IMR-90 (cell line): ENCODE results near the gene SLC25A22. TPM values are rescaled to one million over a fixed set of nuclear protein-coding genes. Genes with fewer than 3 reads are reported as not detected.
A peak's percentile ranks its signal among the peaks of the same experiment; 100 is the strongest.

Source experiments
- ATAC-seq: fragments of 200-7000 bp; cut with Tn5 transposase; 2 replicates; pipeline ENCODE4 v1.9.1; 2020; ENCODE audit warnings: low read depth, mild to moderate bottlenecking, moderate library complexity
- BruUV-seq: library from RNA; stranded (reverse); fragments of 400-500 nt; replicated peaks from 2 replicates; lab custom pipeline; 2021; lab: Mats Ljungman, UMichigan
- CTCF ChIA-PET: fragments of 300-600 bp; formaldehyde crosslinking; extraction: SDS; loops from one replicate; lab custom pipeline; 2021; ENCODE audit warnings: antibody characterized with exemption; lab: Yijun Ruan, JAX
- POLR2A ChIA-PET: fragments of 300-600 bp; sonication (Branson Sonifier 250); formaldehyde crosslinking; loops from one replicate; lab custom pipeline; 2022; ENCODE audit warnings: antibody characterized with exemption; ENCODE audit not compliant: unreplicated experiment; lab: Charles Lee
- DNase-seq: peaks from one replicate; pipeline ENCODE4 v3.0.0; 2013
- H2AFZ ChIP-seq: replicated peaks from 2 replicates; pipeline ENCODE3; 2013; ENCODE audit warnings: low read length, mild to moderate bottlenecking; ENCODE audit not compliant: poor library complexity
- H2AK5ac ChIP-seq: 2 replicates; pipeline ENCODE4 v1.6.1; 2013; ENCODE audit warnings: low read depth, low read length, inconsistent platforms
- H2AK9ac ChIP-seq: replicated peaks from 2 replicates; pipeline ENCODE3; 2013; ENCODE audit warnings: mild to moderate bottlenecking, low read depth, low read length, moderate library complexity; ENCODE audit not compliant: poor library complexity
- H2BK120ac ChIP-seq: 2 replicates; pipeline ENCODE4 v1.6.1; 2013; ENCODE audit warnings: low read depth, low read length, inconsistent platforms
- H2BK15ac ChIP-seq: 3 replicates; pipeline ENCODE4 v1.6.1; 2013; ENCODE audit warnings: low read depth, low read length, inconsistent platforms
- H2BK20ac ChIP-seq: 2 replicates; pipeline ENCODE4 v1.6.1; 2013; ENCODE audit warnings: low read depth, mild to moderate bottlenecking, inconsistent platforms, low read length, moderate library complexity
- H2BK5ac ChIP-seq: 2 replicates; pipeline ENCODE4 v1.6.1; 2013; ENCODE audit warnings: mild to moderate bottlenecking, low read depth, low read length, inconsistent platforms; ENCODE audit not compliant: poor library complexity, severe bottlenecking
- H3K14ac ChIP-seq: replicated peaks from 2 replicates; pipeline ENCODE4 v1.6.1; 2013; ENCODE audit warnings: low read depth, low read length, inconsistent platforms
- H3K18ac ChIP-seq: 2 replicates; pipeline ENCODE4 v1.6.1; 2013; ENCODE audit warnings: low read depth, low read length, control low read depth
- H3K23ac ChIP-seq: 2 replicates; pipeline ENCODE4 v1.6.1; 2013; ENCODE audit warnings: low read depth, low read length, inconsistent platforms
- H3K27ac ChIP-seq: 2 replicates; pipeline ENCODE4 v1.5.1; 2013; ENCODE audit warnings: mild to moderate bottlenecking, control low read depth, low read length; ENCODE audit not compliant: insufficient read depth
- H3K27me3 ChIP-seq: 2 replicates; pipeline ENCODE4 v1.6.1; 2013; ENCODE audit warnings: low read length; ENCODE audit not compliant: control insufficient read depth, insufficient read depth
- H3K36me3 ChIP-seq: 2 replicates; pipeline ENCODE4 v1.6.1; 2013; ENCODE audit warnings: low read length, mixed read lengths; ENCODE audit not compliant: control insufficient read depth, insufficient read depth
- H3K4ac ChIP-seq: 2 replicates; pipeline ENCODE4 v1.6.1; 2013; ENCODE audit warnings: low read depth, low read length, inconsistent platforms
- H3K4me1 ChIP-seq: 2 replicates; pipeline ENCODE4 v1.6.1; 2013; ENCODE audit warnings: low read length, mixed read lengths; ENCODE audit not compliant: control insufficient read depth, insufficient read depth
- H3K4me2 ChIP-seq: 2 replicates; pipeline ENCODE4 v1.6.1; 2013; ENCODE audit warnings: low read depth, mild to moderate bottlenecking, control low read depth, low read length, moderate library complexity
- H3K4me3 ChIP-seq: 2 replicates; pipeline ENCODE4 v1.5.1; 2013; ENCODE audit warnings: low read depth, mild to moderate bottlenecking, control low read depth, low read length, moderate library complexity; ENCODE audit not compliant: insufficient read depth
- H3K56ac ChIP-seq: 2 replicates; pipeline ENCODE4 v1.6.1; 2013; ENCODE audit warnings: low read length, inconsistent platforms; ENCODE audit not compliant: insufficient read depth; ENCODE audit errors: extremely low read depth
- H3K79me1 ChIP-seq, 2 experiments: 2 replicates each; pipeline ENCODE4 v1.6.1; 2013; ENCODE audit warnings: low read length in 2 of 2, inconsistent platforms in 1 of 2, low read depth in 1 of 2
- H3K9ac ChIP-seq: 2 replicates; pipeline ENCODE4 v1.6.1; 2013; ENCODE audit warnings: low read depth, low read length, control low read depth
- H3K9me1 ChIP-seq: 2 replicates; pipeline ENCODE4 v1.6.1; 2013; ENCODE audit warnings: low read length, inconsistent platforms; ENCODE audit not compliant: insufficient read depth
- H3K9me3 ChIP-seq: 2 replicates; pipeline ENCODE4 v1.6.1; 2013; ENCODE audit warnings: low read length; ENCODE audit not compliant: control insufficient read depth, insufficient read depth
- H4K20me1 ChIP-seq: 2 replicates; pipeline ENCODE4 v1.6.1; 2013; ENCODE audit warnings: low read length, inconsistent platforms; ENCODE audit not compliant: insufficient read depth
- H4K5ac ChIP-seq: 2 replicates; pipeline ENCODE4 v1.6.1; 2013; ENCODE audit warnings: mild to moderate bottlenecking, low read depth, low read length, control low read depth
- H4K8ac ChIP-seq, 2 experiments: 2 replicates each; pipeline ENCODE4 v1.6.1; 2013; ENCODE audit warnings: low read depth in 2 of 2, low read length in 2 of 2, control low read depth in 1 of 2, inconsistent platforms in 1 of 2
- H4K91ac ChIP-seq: 2 replicates; pipeline ENCODE4 v1.6.1; 2013; ENCODE audit warnings: low read depth, low read length, inconsistent platforms; ENCODE audit not compliant: insufficient read depth
- BHLHE40 ChIP-seq: fragments of 150-350 bp; IDR thresholded peaks from 2 replicates; pipeline ENCODE4 v1.6.1; 2016; ENCODE audit warnings: mild to moderate bottlenecking, low read depth, low read length
- CEBPB ChIP-seq: IDR thresholded peaks from 2 replicates; pipeline ENCODE4 v1.6.1; 2012; ENCODE audit warnings: low read depth, low read length, improper control_type of control experiment
- CHD1 ChIP-seq: IDR thresholded peaks from 2 replicates; pipeline ENCODE4 v1.6.1; 2012; ENCODE audit warnings: low read depth, low read length, improper control_type of control experiment
- FOS ChIP-seq: fragments of 150-350 bp; IDR thresholded peaks from 2 replicates; pipeline ENCODE4 v1.6.1; 2016; ENCODE audit warnings: low read depth, low read length
- MAFK ChIP-seq: IDR thresholded peaks from 2 replicates; pipeline ENCODE4 v1.6.1; 2012; ENCODE audit warnings: low read depth, low read length, improper control_type of control experiment
- MAZ ChIP-seq: IDR thresholded peaks from 2 replicates; pipeline ENCODE4 v1.6.1; 2012; ENCODE audit warnings: low read depth, mild to moderate bottlenecking, low read length, improper control_type of control experiment, moderate library complexity, borderline replicate concordance
- MXI1 ChIP-seq: IDR thresholded peaks from 2 replicates; pipeline ENCODE4 v1.6.1; 2012; ENCODE audit warnings: low read depth, mild to moderate bottlenecking, low read length, moderate library complexity, borderline replicate concordance
- NFE2L2 ChIP-seq: fragments of 150-350 bp; IDR thresholded peaks from 2 replicates; pipeline ENCODE4 v1.6.1; 2016; ENCODE audit warnings: low read depth, mild to moderate bottlenecking, low read length
- POLR2A ChIP-seq: IDR thresholded peaks from 2 replicates; pipeline ENCODE4 v1.6.1; 2012; ENCODE audit warnings: mild to moderate bottlenecking, low read depth, low read length
- RAD21 ChIP-seq: IDR thresholded peaks from 2 replicates; pipeline ENCODE4 v1.6.1; 2012; ENCODE audit warnings: low read length, improper control_type of control experiment
- RCOR1 ChIP-seq: IDR thresholded peaks from 2 replicates; pipeline ENCODE4 v1.6.1; 2012; ENCODE audit warnings: mild to moderate bottlenecking, low read length, improper control_type of control experiment; ENCODE audit not compliant: insufficient replicate concordance
- RFX5 ChIP-seq: IDR thresholded peaks from 2 replicates; pipeline ENCODE4 v1.8.0; 2012; ENCODE audit warnings: low read depth, mild to moderate bottlenecking, low read length, moderate library complexity
- SMC3 ChIP-seq: fragments of 150-350 bp; IDR thresholded peaks from 2 replicates; pipeline ENCODE4 v1.6.1; 2016; ENCODE audit warnings: low read depth, mild to moderate bottlenecking, antibody characterized with exemption, low read length, moderate library complexity
- WGBS, 2 experiments: methylation state at CpG; one replicate each; pipeline versions ENCODE4 v1.1.5 to v1.1.7; 2013; ENCODE audit warnings: missing lambda C conversion rate in 2 of 2; ENCODE audit not compliant: insufficient read length in 1 of 2; ENCODE audit errors: extremely low coverage in 2 of 2; 5-methylcytosine and 5-hydroxymethylcytosine counted together
- dilution Hi-C: fragments of 300-500 bp; cut with HindIII; formaldehyde crosslinking; loops from one replicate; pipeline ENCODE4 v1.14.3; 2018; ENCODE audit warnings: low sequenced_read_pairs; ENCODE audit not compliant: unreplicated experiment
- in situ Hi-C: fragments of 300-500 bp; cut with MboI; formaldehyde crosslinking; loops from 3 replicates; pipeline ENCODE4 v1.14.3; 2019; ENCODE audit warnings: low sequenced_read_pairs, inconsistent platforms, mixed read lengths
- intact Hi-C: fragments of 100-400 bp; cut with micrococcal nuclease; formaldehyde crosslinking; loops from 2 replicates; pipeline ENCODE4 v1.10.0; 2022
- polyA plus RNA-seq, 3 experiments: library from polyadenylated mRNA; depleted of rRNA; stranded (reverse); fragments of >200 nt; gene quantifications; 2 replicates each; pipeline ENCODE4 v1.2.3, GENCODE V29; 2012; ENCODE audit warnings: low replicate concordance in 1 of 3
- total RNA-seq: library from RNA; depleted of rRNA; stranded (reverse); fragments of >200 nt; gene quantifications from 2 replicates; pipeline ENCODE4 v1.2.3, GENCODE V29; 2012
- TF ChIP-seq, protein P1 (sequence below): fragments of 150-350 bp; IDR thresholded peaks from 2 replicates; pipeline ENCODE4 v1.6.1; 2017; ENCODE audit warnings: mild to moderate bottlenecking, antibody characterized with exemption, low read length, low read depth
- TF ChIP-seq, protein P2 (sequence below): fragments of 150-350 bp; IDR thresholded peaks from 2 replicates; pipeline ENCODE4 v1.6.1; 2016; ENCODE audit warnings: low read depth, mild to moderate bottlenecking, low read length, moderate library complexity, borderline replicate concordance
- TF ChIP-seq, protein P3 (sequence below): conservative IDR thresholded peaks from 2 replicates; pipeline ENCODE4 v1.5.1; 2012; ENCODE audit warnings: mild to moderate bottlenecking, low read depth, low read length, improper control_type of control experiment

SLC25A22 gene
- total and polyA plus RNA-seq, 2 of the 4 experiments (the other 2 are of a cell fraction), result 8.2 to 41.3 TPM

DNA sequence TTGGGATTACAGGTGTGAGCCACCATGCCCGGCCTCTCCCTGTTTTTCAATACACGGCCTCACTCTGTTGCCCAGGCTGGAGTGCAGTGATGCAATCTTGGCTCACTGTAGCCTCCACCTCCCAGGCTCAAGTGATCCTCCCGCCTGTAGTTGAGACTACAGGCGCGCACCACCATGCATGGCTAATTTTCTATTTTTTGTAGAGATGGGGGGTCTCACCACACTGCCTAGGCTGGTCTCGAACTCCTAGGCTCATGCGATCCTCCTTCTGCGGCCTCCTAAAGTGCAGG, 32.3 kb downstream of the SLC25A22 start:
- Histone ChIP-seq H4K8ac (no peak overlapping the region), H3K27ac (no peak overlapping the region), H3K4me3 (no peak overlapping the region), H2AFZ (peak overlapping the region; percentile 52), H3K9me3 (no peaks in the 10 kb centered on the region), H3K27me3 (no peaks in the 10 kb centered on the region), H4K91ac (no peak overlapping the region), H2BK20ac (no peak overlapping the region), H2BK15ac (no peak overlapping the region), H3K4me2 (no peak overlapping the region), H2BK5ac (no peak overlapping the region), H3K36me3 (peaks cover 61% of the 10 kb centered on the region), H4K20me1 (peaks cover 48% of the 10 kb centered on the region), H3K14ac (no peak overlapping the region), H3K4me1 (peaks cover 5% of the 10 kb centered on the region), H3K56ac (no peak overlapping the region), H3K9me1 (peaks cover 3% of the 10 kb centered on the region; the same call in 1 of the 2 replicates), H4K5ac (no peak overlapping the region), H3K23ac (no peak overlapping the region), H2AK9ac (no peak overlapping the region), H2BK120ac (no peak overlapping the region), H3K79me1 (peaks cover 4 to 53% of the 10 kb centered on the region in 2 experiments; a peak in 3 of 4 replicates), H2AK5ac (no peak overlapping the region), H3K4ac (no peak overlapping the region), H3K9ac (no peak overlapping the region), H3K18ac (no peak overlapping the region)
- intact Hi-C loops, result no loop called here
- ATAC-seq (no peak; the same call in 1 of the 2 replicates), DNase-seq (no peak)
- in situ Hi-C loops, result no loop called here
- dilution Hi-C loops, result no loop called here
- POLR2A ChIA-PET, result no interaction called here
- 92% methylated on average over 2 of the region's 8 CpGs; no CpG with 5 or more reads in 1 of the 2 experiments for WGBS, 2 experiments
- CTCF ChIA-PET, result no interaction called here
- TF ChIP-seq FOS, result no peak
- TF ChIP-seq, protein P1, sequence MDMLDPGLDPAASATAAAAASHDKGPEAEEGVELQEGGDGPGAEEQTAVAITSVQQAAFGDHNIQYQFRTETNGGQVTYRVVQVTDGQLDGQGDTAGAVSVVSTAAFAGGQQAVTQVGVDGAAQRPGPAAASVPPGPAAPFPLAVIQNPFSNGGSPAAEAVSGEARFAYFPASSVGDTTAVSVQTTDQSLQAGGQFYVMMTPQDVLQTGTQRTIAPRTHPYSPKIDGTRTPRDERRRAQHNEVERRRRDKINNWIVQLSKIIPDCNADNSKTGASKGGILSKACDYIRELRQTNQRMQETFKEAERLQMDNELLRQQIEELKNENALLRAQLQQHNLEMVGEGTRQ, result no peak
- no peak for TF ChIP-seq RCOR1
- TF ChIP-seq RFX5, result no peak
- TF ChIP-seq SMC3, result no peak
- no peak for TF ChIP-seq CHD1
- no peak for TF ChIP-seq POLR2A
- TF ChIP-seq, protein P2, sequence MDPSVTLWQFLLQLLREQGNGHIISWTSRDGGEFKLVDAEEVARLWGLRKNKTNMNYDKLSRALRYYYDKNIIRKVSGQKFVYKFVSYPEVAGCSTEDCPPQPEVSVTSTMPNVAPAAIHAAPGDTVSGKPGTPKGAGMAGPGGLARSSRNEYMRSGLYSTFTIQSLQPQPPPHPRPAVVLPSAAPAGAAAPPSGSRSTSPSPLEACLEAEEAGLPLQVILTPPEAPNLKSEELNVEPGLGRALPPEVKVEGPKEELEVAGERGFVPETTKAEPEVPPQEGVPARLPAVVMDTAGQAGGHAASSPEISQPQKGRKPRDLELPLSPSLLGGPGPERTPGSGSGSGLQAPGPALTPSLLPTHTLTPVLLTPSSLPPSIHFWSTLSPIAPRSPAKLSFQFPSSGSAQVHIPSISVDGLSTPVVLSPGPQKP, result no peak
- no peak for TF ChIP-seq MXI1
- TF ChIP-seq RAD21, result no peak
- TF ChIP-seq, protein P3, sequence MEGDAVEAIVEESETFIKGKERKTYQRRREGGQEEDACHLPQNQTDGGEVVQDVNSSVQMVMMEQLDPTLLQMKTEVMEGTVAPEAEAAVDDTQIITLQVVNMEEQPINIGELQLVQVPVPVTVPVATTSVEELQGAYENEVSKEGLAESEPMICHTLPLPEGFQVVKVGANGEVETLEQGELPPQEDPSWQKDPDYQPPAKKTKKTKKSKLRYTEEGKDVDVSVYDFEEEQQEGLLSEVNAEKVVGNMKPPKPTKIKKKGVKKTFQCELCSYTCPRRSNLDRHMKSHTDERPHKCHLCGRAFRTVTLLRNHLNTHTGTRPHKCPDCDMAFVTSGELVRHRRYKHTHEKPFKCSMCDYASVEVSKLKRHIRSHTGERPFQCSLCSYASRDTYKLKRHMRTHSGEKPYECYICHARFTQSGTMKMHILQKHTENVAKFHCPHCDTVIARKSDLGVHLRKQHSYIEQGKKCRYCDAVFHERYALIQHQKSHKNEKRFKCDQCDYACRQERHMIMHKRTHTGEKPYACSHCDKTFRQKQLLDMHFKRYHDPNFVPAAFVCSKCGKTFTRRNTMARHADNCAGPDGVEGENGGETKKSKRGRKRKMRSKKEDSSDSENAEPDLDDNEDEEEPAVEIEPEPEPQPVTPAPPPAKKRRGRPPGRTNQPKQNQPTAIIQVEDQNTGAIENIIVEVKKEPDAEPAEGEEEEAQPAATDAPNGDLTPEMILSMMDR, result no peak
- TF ChIP-seq MAZ, result no peak
- no peak for TF ChIP-seq NFE2L2
- TF ChIP-seq MAFK, result no peak
- TF ChIP-seq BHLHE40, result no peak
- TF ChIP-seq CEBPB, result no peak
- BruUV-seq, result no TSS peak
